Mucosa of rectum (tissue), 2 donors: ENCODE measurements around the gene MGAT3.
"Not testable (repeated sequence)": the region's sequence is repeated elsewhere in the genome, so short reads cannot be mapped to it uniquely, and the experiment has no call there.

Experiments used
- H3K27ac ChIP-seq, 2 donors: one replicate each; pipeline ENCODE4 v1.7.0; 2013; ENCODE audit warnings: inconsistent platforms in 2 of 2, low read depth in 2 of 2, low read length in 2 of 2
- H3K27me3 ChIP-seq, 2 donors: one replicate each; pipeline ENCODE4 v1.7.0; 2013; ENCODE audit warnings: low read length in 2 of 2; ENCODE audit not compliant: control insufficient read depth in 2 of 2, insufficient read depth in 2 of 2
- H3K36me3 ChIP-seq, 2 donors: one replicate each; pipeline ENCODE4 v1.7.0; 2013; ENCODE audit warnings: low read length in 2 of 2; ENCODE audit not compliant: control insufficient read depth in 2 of 2, insufficient read depth in 2 of 2
- H3K4me1 ChIP-seq, 2 donors: one replicate each; pipeline ENCODE4 v1.7.0; 2013; ENCODE audit warnings: low read length in 2 of 2, mild to moderate bottlenecking in 1 of 2; ENCODE audit not compliant: control insufficient read depth in 2 of 2, insufficient read depth in 2 of 2
- H3K4me3 ChIP-seq, 2 donors: one replicate each; pipeline ENCODE4 v1.7.0; 2013; ENCODE audit warnings: low read length in 2 of 2
- H3K9ac ChIP-seq, 2 donors: one replicate each; pipeline ENCODE4 v1.7.0; 2013; ENCODE audit warnings: low read length in 2 of 2, low read depth in 1 of 2, mild to moderate bottlenecking in 1 of 2
- H3K9me3 ChIP-seq, 2 donors: one replicate each; pipeline ENCODE4 v1.7.0; 2013; ENCODE audit warnings: low read length in 2 of 2; ENCODE audit not compliant: control insufficient read depth in 2 of 2
- donor health status: healthy.
- donor health status: Normal muscosa, but diverticular disease.

The MGAT3 gene

DNA sequence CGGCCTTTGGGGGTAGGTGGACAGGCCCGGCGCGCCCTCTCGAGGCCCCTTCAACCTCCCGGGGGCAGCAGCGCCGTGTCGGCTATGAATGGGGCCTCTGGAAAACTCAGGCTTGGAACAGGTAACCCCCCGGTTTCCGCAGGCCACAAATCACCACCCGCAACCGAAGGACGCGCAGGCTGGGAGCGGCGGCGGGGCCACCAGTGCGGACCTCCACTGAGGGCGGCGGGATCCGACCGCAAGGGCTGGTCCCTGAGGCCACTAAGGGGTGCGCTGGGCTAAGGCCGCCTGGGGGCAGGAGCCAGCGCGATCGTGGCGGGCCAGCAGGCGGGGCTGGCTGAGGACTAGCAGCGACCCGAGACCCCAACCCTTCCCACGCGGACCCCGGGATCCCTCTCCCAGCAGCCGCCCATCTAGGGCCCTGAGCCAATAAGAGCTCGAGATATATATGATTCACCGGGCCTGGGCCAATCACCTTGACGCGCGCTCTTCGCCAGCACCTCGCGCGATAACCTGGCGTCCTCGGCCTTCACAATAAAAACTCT is 62.9 kb downstream of the MGAT3 start:
- Histone ChIP-seq H3K27ac (peak overlapping the region; percentile 99 to 100), H3K27me3 (no peaks in the 10 kb centered on the region), H3K9ac (peak overlapping the region; percentile 98 to 99), H3K4me1 (peaks cover 35 to 37% of the 10 kb centered on the region in 2 donors), H3K36me3 (peaks cover 42% of the 10 kb centered on the region in 2 donors), H3K9me3 (no peaks in the 10 kb centered on the region), H3K4me3 (peak overlapping the region; percentile 95 to 98)

GRCh38 chr22:39520226-39521105 is 63.7 kb downstream of the MGAT3 start, which contains the start of gene ATF4:
Gene ATF4, plus strand, starts transcription at chr22:39520562. Its CDS starts 884 bp downstream, at chr22:39521446.
- no peaks in the 10 kb centered on the region for H3K27me3 ChIP-seq
- peak within 1 kb of the TSS; percentile 98 to 99 for H3K9ac ChIP-seq
- H3K9me3 ChIP-seq = no peaks in the 10 kb centered on the region
- H3K4me3 ChIP-seq = peak within 1 kb of the TSS; percentile 95 to 98
- H3K4me1 ChIP-seq = peaks cover 35 to 37% of the 10 kb centered on the region in 2 donors
- peak within 1 kb of the TSS; percentile 99 to 100 for H3K27ac ChIP-seq
- peaks cover 35 to 42% of the 10 kb centered on the region in 2 donors for H3K36me3 ChIP-seq

GRCh38 chr22:39521106-39521885 is 64.5 kb downstream of the MGAT3 start:
- H3K4me3 ChIP-seq = peak overlapping the region; percentile 95 to 98
- peak overlapping the region; percentile 99 to 100 for H3K27ac ChIP-seq
- H3K4me1 ChIP-seq = peaks cover 35 to 37% of the 10 kb centered on the region in 2 donors
- H3K9ac ChIP-seq = peak overlapping the region; percentile 98 to 99
- not testable (repeated sequence) for H3K27me3 ChIP-seq, H3K9me3 ChIP-seq
- H3K36me3 ChIP-seq = peaks cover 29 to 37% of the 10 kb centered on the region in 2 donors

DNA sequence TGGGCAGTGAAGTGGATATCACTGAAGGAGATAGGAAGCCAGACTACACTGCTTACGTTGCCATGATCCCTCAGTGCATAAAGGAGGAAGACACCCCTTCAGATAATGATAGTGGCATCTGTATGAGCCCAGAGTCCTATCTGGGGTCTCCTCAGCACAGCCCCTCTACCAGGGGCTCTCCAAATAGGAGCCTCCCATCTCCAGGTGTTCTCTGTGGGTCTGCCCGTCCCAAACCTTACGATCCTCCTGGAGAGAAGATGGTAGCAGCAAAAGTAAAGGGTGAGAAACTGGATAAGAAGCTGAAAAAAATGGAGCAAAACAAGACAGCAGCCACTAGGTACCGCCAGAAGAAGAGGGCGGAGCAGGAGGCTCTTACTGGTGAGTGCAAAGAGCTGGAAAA is 65.3 kb downstream of the MGAT3 start:
- H3K9ac ChIP-seq = peak overlapping the region; percentile 98 to 99
- H3K36me3 ChIP-seq = peaks cover 29 to 37% of the 10 kb centered on the region in 2 donors
- not testable (repeated sequence) for H3K9me3 ChIP-seq, H3K27me3 ChIP-seq
- H3K27ac ChIP-seq = peak overlapping the region; percentile 99 to 100
- H3K4me3 ChIP-seq = peak overlapping the region; percentile 95 to 98
- H3K4me1 ChIP-seq = peaks cover 37 to 39% of the 10 kb centered on the region in 2 donors

DNA sequence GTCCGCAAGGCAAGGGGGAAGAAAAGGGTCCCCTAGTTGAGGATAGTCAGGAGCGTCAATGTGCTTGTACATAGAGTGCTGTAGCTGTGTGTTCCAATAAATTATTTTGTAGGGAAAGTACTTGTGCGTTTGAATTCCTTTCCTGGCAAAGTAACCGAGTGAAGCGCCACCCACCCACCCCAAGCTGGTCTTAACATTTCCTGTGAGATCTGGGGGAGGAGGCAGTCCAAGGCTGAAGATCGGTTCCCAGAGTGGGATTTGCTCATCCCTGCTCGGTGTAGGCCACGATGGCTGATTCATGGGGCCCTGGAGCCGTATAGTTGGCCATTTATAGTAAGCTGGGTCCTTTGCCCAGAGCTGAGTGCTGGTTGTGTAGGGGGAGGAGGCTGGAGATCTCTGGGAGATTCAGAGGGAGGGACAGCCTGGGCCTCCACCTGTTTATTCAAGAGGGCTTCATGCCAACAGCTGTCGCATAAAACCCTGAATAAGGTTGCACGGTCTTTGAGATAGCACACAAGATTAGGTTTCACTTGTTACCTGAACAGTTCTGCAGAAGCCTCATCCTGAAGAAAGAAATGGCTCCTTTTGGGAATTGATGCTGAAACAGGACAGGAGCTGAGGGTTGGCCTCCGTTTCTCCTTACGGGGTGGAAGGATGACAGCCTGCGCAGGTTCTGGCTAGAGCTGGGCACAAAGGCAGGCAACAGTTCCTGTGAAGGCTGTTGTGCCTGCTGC is 65.9 kb downstream of the MGAT3 start:
- H3K27ac ChIP-seq = peak overlapping the region; percentile 34 to 99
- no peaks in the 10 kb centered on the region for H3K27me3 ChIP-seq
- H3K36me3 ChIP-seq = peaks cover 29 to 37% of the 10 kb centered on the region in 2 donors
- H3K9ac ChIP-seq = peak overlapping the region; percentile 38 to 55
- no peaks in the 10 kb centered on the region for H3K9me3 ChIP-seq
- peaks cover 42 to 46% of the 10 kb centered on the region in 2 donors for H3K4me1 ChIP-seq
- H3K4me3 ChIP-seq = peak overlapping the region; percentile 30 to 98

GRCh38 chr22:39524089-39524752 is 67.4 kb downstream of the MGAT3 start:
- no peak overlapping the region for H3K27ac ChIP-seq
- H3K9ac ChIP-seq = no peak overlapping the region
- no peaks in the 10 kb centered on the region for H3K27me3 ChIP-seq
- peaks cover 29 to 45% of the 10 kb centered on the region in 2 donors for H3K36me3 ChIP-seq
- peaks cover 49 to 50% of the 10 kb centered on the region in 2 donors for H3K4me1 ChIP-seq
- no peaks in the 10 kb centered on the region for H3K9me3 ChIP-seq
- H3K4me3 ChIP-seq = no peak overlapping the region

GRCh38 chr22:39524753-39525657 is 68.2 kb downstream of the MGAT3 start:
- H3K36me3 ChIP-seq = peaks cover 29 to 51% of the 10 kb centered on the region in 2 donors
- no peaks in the 10 kb centered on the region for H3K27me3 ChIP-seq
- H3K4me1 ChIP-seq = peaks cover 56% of the 10 kb centered on the region in 2 donors
- no peak overlapping the region for H3K9ac ChIP-seq
- no peak overlapping the region for H3K4me3 ChIP-seq
- H3K27ac ChIP-seq = no peak overlapping the region
- no peaks in the 10 kb centered on the region for H3K9me3 ChIP-seq

DNA sequence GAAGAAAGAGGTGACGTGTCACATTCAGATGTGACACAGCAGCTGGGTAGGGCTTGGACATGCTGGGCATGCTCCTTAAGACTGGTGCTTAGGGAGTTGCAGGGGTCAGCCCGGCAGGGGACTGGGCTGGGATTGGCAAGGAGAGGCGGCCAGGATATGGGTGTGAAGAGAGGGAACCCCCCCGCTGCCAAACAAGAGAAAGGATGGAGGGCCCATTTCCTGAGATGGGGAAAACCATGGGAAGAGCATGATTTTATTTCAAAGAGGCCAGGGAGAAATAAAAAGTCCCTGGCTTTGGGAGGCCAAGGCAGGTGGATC is 68.8 kb downstream of the MGAT3 start:
- Histone ChIP-seq H3K4me1 (peaks cover 56 to 58% of the 10 kb centered on the region in 2 donors), H3K4me3 (no peak overlapping the region), H3K9ac (no peak overlapping the region), H3K27ac (no peak overlapping the region), H3K9me3 (no peaks in the 10 kb centered on the region), H3K36me3 (peaks cover 29 to 55% of the 10 kb centered on the region in 2 donors), H3K27me3 (no peaks in the 10 kb centered on the region)
